ENCODE data around the gene FBXO11.
"Not testable (repeated sequence)": the region's sequence is repeated elsewhere in the genome, so short reads cannot be mapped to it uniquely, and the experiment has no call there.

FBXO11 gene

DNA sequence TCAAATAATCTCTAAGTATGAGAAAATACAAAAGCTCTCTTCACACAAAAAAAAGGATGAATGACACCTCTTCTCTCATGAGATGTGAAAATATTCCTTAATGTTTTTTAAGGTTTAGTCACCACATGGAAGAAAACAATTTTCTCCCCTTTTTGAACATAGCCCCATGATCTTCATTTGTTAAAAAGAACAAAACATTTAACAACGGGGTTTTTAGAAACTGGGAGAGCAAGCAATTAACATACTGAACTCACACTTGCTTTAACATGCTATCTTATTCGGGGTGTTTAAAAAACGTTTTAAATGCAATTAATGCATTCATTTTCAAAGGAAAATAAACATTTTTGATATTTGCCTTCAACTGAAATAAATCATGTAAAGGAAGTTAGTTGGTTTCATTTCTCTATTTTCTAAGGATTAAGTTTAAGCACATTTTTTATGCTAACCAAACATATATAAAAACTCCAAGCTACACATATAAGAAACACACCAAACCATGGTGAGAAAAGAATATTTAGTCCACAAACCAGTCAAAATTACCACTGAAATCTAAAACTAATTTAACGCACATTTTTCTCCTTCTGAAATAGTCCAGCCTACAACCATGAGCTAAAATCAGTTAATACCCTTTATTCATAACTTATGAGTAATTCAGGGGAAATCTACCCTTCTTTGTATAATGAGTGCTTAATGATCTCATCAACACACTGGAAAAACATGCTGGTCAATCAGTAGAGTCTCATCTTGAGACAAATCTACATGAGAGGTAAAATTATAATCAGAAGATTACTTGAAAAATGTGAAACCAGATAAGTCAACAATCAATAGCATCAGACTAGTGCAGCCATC lies 8.2 kb downstream of the FBXO11 start:
- DNase-seq (ENCODE audit: low spot score) = no peak

DNA sequence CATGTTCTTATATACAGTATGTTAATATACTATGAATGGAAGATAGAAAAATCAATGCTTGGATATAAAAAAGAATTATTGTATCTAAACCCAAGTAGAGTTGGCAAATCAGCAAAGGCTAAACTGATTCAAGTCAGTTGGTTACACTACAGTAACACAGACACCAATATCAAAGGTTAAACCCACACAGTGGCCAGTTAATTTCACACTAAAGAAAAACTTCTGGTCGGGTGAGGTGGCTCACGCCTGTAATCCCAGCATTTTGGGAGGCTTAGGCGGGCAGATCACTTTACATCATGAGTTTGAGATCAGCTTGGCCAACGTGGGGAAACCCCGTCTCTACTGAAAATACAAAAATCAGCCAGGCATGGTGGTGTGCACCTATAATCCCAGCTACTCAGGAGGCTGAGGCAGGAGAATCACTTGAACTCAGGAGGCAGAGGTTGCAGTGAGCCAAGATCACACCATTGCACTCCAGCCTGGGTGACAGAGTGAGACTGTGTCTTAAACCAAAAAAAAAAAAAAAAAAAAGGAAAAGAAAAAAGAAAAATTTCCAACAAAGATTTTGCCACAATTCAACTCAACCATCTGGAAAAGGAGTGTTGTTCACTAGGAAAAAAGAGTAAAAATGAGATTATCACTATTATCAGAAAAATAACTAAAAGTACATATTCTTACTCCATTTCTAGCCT lies 9.0 kb downstream of the FBXO11 start:
- DNase-seq (ENCODE audit: low spot score) = not testable (repeated sequence)

GRCh38 chr2:47896450-47896968 lies 9.8 kb downstream of the FBXO11 start:
- no peak for DNase-seq (ENCODE audit: low spot score)

GRCh38 chr2:47893771-47894170 lies 12.5 kb downstream of the FBXO11 start:
- no peak for DNase-seq (ENCODE audit: low spot score)

DNA sequence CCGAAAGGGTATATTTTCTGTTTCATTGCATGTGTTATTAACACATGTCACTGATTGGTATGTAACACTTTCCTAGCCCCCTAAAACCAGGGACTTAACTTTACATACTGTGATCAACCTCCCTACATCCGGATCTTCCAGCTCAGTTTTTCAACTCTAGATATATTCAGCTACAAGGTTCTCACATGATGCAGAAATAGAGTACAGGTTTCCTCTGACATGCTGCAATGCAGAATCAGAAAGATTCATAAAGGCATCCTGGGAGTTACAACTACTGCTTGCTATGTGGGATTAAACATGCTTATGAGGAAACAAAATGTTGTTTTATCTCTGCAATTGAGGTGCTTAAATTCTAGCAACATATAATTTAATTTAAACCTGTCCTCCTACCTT lies 14.0 kb downstream of the FBXO11 start:
- DNase-seq (ENCODE audit: low spot score) = no peak

DNA sequence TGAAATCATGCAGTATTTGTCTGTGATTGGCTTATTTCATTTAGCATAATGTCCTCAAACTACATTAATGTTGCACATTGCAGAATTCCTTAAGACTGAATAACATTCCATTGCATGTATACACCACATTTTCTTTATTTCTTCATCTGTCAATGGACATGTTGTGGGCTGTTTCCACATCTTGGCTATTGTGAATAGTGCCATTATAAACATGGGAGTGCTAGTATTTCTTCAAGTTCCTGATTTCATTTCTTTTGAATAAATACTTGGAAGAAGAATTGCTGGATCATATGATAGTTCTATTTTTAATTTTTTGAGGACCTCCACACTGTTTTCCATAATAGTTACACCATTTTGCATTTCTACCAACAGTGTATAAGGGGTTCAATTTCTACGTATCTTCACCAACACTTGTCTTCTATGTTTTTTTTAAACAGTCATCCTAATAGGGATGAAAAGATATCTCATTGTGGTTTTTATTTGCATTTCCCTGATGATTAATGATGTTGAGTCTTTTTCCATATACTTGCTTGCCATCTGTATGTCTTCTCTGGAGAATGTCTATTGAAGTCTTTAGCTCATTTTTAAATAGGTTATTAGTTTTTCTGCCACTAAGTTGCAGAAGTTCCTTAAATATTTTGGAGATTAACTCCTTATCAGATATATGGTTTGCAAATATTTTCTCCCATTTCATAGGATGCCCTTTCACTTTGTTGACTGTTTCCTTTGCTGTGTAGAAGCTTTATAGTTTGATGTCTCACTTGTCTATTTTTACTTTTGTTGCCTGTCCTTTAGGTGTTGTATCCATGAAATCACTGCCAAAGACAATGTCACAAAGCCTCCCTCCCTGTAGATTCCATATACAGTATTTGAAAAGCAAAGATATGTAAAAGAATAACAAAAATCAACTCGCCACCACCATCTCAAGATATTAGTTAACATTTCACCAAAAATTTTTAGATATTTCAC lies 14.6 kb downstream of the FBXO11 start:
- no peak for DNase-seq (ENCODE audit: low spot score)

GRCh38 chr2:47890711-47891368 lies 15.5 kb downstream of the FBXO11 start:
- DNase-seq (ENCODE audit: low spot score) = no peak

- DNase-seq (ENCODE audit: low spot score) = no peak
Measured at GRCh38 chr2:47888581-47889280, 17.6 kb downstream of the FBXO11 start.

DNA sequence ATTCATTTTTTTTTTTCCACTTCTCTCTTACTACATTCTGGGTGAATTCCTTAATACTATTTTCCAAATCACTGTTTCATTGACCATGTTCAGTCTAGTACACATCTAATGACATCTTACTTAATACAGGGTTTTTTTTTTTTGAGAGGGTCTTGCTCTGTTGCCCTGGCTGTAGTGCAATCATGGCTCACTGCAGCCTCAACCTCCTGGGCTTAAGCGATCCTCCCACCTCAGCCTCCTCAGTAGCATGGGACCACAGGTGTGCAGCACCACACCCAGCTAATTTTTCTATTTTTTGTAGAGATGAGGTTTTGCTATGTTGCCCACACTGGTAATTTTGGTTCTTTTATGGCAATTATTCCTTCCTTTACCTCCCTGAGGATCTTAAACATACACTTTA lies 29.4 kb downstream of the FBXO11 start:
- no peak for DNase-seq (ENCODE audit: low spot score)

DNA sequence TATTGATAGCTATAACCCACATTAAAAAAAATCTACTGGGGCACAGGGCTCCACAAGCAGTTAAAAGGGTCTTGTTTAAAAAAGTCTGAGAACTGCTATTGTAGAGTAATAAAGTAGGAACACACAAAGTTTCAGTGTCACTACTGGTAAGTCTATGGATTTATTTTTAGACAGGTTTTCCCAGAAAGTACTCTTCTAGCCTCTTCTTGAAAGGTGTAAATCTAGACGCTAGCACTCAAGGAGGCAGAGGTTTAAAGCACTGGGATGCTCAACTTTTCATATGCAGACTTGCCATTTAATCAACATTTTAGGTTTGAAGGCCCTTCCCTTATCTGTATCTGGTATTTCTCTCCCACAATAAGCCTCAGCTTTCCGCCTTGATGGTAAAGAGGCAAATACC lies 33.4 kb downstream of the FBXO11 start:
- no peak for DNase-seq (ENCODE audit: low spot score)

DNA sequence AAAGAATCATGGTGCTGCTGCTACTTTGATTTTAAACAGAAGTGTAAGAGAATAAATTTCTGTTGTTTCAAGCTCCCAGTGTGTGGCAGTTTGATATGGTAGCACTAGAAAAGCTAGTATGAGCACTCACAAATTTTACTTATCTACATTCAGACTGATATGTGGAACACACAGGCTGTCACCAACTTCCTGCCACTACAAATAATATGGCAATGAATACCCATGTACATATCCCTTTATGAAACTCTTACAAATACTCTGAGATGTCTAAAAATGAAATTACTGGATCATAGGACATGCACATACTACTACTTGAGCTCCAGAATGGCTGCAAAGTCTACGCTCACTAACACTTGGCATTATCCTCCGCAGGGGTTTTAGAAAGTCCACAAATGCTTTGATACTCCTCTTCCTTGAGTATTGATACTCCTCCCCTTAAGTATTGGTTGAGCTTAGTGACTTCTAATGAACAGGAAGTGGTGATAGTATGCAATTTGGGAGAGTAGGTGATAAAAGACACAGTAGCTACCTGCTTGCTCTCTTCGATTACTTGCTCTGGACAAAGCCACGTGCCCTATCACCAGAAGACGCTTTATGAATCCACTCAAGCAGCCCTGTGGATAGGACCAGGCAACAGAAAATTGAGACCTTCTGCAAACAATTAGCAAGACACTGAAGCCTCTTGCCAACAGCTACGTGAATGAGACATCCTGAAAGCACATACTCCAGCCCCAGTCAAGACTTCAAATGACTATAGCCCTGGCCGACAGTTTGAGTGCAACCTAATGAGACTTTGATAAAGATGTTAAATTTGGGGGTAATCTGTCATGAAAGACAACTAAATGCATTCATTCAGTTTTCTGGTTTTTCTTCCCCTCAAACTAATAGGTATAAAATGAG lies 35.4 kb downstream of the FBXO11 start:
- no peak for DNase-seq (ENCODE audit: low spot score)

GRCh38 chr2:47869859-47870595 lies 36.3 kb downstream of the FBXO11 start:
- no peak for DNase-seq (ENCODE audit: low spot score)

GRCh38 chr2:47868611-47869352 lies 37.5 kb downstream of the FBXO11 start:
- no peak for DNase-seq (ENCODE audit: low spot score)

GRCh38 chr2:47867205-47867604 lies 39.1 kb downstream of the FBXO11 start:
- DNase-seq (ENCODE audit: low spot score) = peak; percentile 34

GRCh38 chr2:47864566-47864965 lies 41.7 kb downstream of the FBXO11 start:
- no peak for DNase-seq (ENCODE audit: low spot score)

- DNase-seq (ENCODE audit: low spot score) = no peak
Measured at GRCh38 chr2:47862949-47863348, 43.3 kb downstream of the FBXO11 start.

GRCh38 chr2:47853067-47853777 lies 53.1 kb downstream of the FBXO11 start:
- not testable (repeated sequence) for DNase-seq (ENCODE audit: low spot score)

GRCh38 chr2:47850198-47850597 lies 56.1 kb downstream of the FBXO11 start:
- no peak for DNase-seq (ENCODE audit: low spot score)

Data from putamen (tissue), 1 donor.